Measurements from ENCODE around the gene DPYSL4. TPM values are rescaled to one million over a fixed set of nuclear protein-coding genes. Genes with fewer than 3 reads are reported as not detected.

DPYSL4 gene
- total RNA-seq, 4 donors from 2014 or later: 0.69 to 3.0 (median 0.81) TPM

DNA sequence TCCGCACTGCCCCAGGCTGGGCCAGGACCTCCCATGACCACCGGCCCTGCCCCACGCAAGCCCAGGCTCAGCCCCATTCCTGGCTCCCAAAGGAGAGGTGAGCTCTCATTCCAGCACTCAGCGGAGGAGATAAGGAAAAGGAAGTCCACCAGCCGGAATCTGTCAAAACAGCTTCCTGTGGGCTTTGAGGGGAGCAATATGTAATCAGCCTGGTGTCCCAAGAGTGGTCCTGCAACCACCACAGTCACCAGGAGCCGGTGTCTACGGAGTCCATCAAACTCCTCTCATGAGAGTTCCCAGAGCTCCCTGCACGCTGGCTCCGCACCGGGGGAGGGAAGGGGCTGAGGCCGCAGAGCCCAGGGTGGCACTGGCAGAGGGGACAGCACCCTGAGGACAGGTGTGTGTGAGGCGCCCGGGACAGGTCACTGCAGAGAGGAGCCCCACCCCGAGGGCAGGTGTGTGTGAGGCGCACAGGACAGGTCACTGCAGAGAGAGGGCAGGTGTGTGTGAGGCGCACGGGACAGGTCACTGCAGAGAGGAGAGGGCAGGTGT is 63.2 kb downstream of the DPYSL4 start:
- ATAC-seq (ENCODE audit: low FRiP score): no peak
- DNase-seq (ENCODE audit: low spot score): no peak
- TF ChIP-seq, protein P1, sequence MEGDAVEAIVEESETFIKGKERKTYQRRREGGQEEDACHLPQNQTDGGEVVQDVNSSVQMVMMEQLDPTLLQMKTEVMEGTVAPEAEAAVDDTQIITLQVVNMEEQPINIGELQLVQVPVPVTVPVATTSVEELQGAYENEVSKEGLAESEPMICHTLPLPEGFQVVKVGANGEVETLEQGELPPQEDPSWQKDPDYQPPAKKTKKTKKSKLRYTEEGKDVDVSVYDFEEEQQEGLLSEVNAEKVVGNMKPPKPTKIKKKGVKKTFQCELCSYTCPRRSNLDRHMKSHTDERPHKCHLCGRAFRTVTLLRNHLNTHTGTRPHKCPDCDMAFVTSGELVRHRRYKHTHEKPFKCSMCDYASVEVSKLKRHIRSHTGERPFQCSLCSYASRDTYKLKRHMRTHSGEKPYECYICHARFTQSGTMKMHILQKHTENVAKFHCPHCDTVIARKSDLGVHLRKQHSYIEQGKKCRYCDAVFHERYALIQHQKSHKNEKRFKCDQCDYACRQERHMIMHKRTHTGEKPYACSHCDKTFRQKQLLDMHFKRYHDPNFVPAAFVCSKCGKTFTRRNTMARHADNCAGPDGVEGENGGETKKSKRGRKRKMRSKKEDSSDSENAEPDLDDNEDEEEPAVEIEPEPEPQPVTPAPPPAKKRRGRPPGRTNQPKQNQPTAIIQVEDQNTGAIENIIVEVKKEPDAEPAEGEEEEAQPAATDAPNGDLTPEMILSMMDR (IDR thresholded peaks at IDR 0.05): no peak

DNA sequence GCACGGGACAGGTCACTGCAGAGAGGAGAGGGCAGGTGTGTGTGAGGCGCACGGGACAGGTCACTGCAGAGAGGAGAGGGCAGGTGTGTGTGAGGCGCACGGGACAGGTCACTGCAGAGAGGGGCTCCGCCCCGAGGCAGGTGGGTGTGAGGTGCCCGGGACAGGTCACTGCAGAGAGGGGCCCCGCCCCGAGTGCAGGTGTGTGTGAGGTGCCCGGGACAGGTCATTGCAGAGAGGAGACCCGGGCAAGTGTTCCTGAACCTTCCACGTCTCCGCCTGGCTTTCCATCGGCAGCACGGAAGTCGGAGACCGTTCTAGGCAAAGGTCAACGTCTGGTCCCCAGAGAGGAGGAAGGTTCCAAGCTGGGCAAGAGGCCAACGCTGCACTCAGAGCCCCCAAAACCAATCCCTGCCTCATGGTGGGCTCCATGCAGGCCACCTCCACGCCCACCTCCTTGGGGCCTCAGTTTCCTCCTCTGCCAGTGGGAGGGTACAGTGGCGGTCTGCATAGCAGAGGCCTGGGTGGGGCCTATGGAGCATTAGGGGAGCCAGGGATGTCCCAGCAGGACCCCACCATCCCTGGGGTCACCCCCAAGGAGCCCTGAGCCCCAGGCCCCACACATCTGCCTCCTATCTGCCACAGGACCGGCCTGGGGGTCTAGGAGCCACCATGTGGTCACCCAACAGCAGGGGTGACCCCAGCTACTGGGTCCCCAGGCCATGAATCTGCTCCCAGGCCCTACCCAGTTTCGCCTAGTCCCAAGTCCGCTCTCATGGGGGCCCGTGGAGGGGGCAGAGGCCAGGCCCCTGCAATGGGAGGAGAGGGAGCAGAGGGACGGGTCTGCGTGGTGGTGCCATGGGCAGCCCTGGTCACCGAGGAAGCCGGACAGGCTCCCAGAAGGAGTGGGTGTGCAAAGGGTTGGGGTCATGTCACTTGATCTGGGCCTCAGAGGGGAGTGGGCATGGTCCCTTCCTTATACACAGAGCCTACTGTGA is 64.0 kb downstream of the DPYSL4 start:
- DNase-seq (ENCODE audit: low spot score) (no peak), ATAC-seq (ENCODE audit: low FRiP score) (no peak)
- TF ChIP-seq, protein P1 (IDR thresholded peaks at IDR 0.05): no peak

DNA sequence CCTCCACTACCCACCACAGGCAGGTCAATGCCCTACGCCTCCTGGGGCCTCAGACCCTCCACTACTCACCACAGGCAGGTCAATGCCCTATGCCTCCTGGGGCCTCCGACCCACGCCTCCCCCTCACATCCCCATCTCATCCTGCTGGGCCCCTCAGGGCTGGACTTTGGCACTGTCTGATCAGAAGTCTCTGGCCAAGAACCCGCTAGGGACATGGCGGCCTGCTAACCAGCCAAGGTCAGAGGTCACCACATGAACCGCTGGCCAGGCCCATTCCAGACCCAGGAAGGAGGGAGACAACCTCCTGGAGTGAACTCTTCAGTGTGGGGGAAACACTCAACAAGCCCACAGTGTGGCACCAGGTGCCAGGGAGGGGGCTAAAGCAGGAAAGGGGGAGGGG is 65.2 kb downstream of the DPYSL4 start:
- TF ChIP-seq, protein P1 (IDR thresholded peaks at IDR 0.05): no peak
- DNase-seq (ENCODE audit: low spot score): no peak
- ATAC-seq (ENCODE audit: low FRiP score): no peak

DNA sequence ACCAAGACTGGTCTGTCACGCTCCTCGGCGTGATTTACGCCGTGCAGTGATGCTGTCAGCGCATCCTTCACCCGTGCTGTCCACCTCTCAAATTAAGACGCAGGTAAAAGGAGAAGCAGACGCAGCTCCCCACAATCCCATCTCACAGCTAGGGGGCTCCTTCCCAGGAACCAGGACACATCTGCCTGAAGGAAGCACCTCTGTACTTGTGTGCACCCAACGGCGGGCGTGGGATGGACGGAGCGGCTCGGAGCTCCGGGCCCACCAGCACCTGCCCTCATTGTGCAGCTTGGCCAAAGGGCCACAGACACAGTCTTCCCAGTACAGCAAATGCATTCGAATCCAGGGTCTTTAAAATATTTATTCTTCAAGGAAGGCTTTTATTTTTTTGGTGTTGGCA is 65.7 kb downstream of the DPYSL4 start:
- TF ChIP-seq, protein P1 (IDR thresholded peaks at IDR 0.05): no peak
- no peak for DNase-seq (ENCODE audit: low spot score)

DNA sequence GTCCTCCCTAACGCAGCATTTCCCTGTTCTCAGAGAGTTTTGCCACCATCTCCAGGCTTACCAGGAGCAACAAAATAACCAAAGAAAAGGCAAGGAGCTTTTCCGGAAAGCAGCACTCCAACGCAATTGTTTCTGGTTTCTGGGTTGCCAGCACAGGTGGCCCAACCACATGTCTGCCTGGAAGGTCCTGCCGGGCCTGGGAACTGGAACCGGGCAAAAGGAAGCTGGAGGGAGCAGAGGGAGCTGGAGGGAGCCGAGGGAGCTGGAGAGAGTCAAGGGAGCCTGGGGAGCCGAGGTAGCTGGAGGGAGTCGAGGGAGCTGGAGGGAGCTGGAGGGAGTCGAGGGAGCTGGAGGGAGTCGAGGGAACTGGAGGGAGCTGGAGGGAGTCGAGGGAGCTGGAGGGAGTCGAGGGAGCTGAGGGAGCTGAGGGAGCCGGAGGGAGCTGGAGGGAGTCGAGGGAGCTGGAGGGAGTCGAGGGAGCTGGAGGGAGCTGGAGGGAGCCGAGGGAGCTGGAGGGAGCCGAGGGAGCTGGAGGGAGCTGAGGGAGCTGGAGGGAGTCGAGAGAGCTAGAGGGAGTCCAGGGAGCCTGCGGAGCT is 66.4 kb downstream of the DPYSL4 start:
- TF ChIP-seq, protein P1 (IDR thresholded peaks at IDR 0.05): no peak
- DNase-seq (ENCODE audit: low spot score): no peak
- ATAC-seq (ENCODE audit: low FRiP score): no peak

More for the DNA sequence above, 65.7 kb downstream of the DPYSL4 start:
- ATAC-seq (ENCODE audit: low FRiP score): no peak

DNA sequence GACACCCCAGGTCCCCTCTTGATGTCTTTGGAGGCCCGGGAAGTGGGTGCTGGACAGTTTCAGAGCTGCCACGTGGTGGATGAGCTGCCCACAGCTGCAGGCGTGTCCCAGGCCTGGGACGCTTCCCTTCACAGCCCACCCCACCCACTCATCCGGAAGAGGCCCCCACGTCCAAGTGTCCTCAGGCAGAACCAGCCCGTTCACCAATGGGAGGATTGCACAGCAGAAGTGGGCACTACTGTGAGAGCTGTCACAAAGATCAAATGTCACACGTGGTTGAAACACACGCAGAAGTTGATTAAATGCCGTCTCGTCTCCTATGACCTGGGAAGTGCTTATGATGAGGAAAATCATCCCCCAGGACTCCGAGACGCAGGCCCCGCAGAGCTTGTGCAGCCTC is 68.1 kb downstream of the DPYSL4 start:
- TF ChIP-seq, protein P1 (IDR thresholded peaks at IDR 0.05): no peak
- no peak for ATAC-seq (ENCODE audit: low FRiP score)

More for the DNA sequence above, 68.1 kb downstream of the DPYSL4 start:
- no peak for DNase-seq (ENCODE audit: low spot score)

Other genes with a start within 250 kb of the DPYSL4 start
- 100 to 1,000 TPM in 3 of 4 donors, 10 to 100 TPM in 1; 66.3 to 192 (median 149) TPM for gene BNIP3, start 205.0 kb upstream of the DPYSL4 start, total RNA-seq
- gene JAKMIP3, start 121.0 kb upstream of the DPYSL4 start, total RNA-seq: under 1 TPM; 0.13 to 0.79 (median 0.37) TPM
- 1 to 10 TPM; 5.0 to 8.9 (median 8.1) TPM for gene STK32C, start 121.0 kb downstream of the DPYSL4 start, total RNA-seq
- 10 to 100 TPM in 1 of 4 donors, 1 to 10 TPM in 3; 5.0 to 12.1 (median 7.7) TPM for gene LRRC27, start 145.2 kb downstream of the DPYSL4 start, total RNA-seq
- 10 to 100 TPM in 3 of 4 donors, 1 to 10 TPM in 1; 6.0 to 24.4 (median 12.2) TPM for gene PWWP2B, start 210.3 kb downstream of the DPYSL4 start, total RNA-seq

All from omental fat pad (tissue), 4 donors.